Neural cell (in vitro differentiated cells): ENCODE data around the gene SLC45A1.

Experiments used
- EP300 ChIP-seq: fragments of 450-650 bp; conservative IDR thresholded peaks from 2 replicates; pipeline ENCODE4 v1.6.1; 2014; ENCODE audit warnings: antibody characterized with exemption, mild to moderate bottlenecking, moderate library complexity; ENCODE audit not compliant: poor library complexity, severe bottlenecking
- MXI1 ChIP-seq: fragments of 450-650 bp; conservative IDR thresholded peaks from 2 replicates; pipeline ENCODE4 v1.6.1; 2014; ENCODE audit warnings: antibody characterized with exemption, mild to moderate bottlenecking; ENCODE audit not compliant: poor library complexity, severe bottlenecking
- POLR2AphosphoS5 ChIP-seq: IDR thresholded peaks from 2 replicates; pipeline ENCODE4 v1.6.1; 2012
- TF ChIP-seq, protein P1 (sequence below): fragments of 450-650 bp; IDR thresholded peaks from 2 replicates; pipeline ENCODE4 v1.5.1; 2014; ENCODE audit warnings: antibody characterized with exemption, mild to moderate bottlenecking, moderate library complexity; ENCODE audit not compliant: poor library complexity, severe bottlenecking

DNA sequence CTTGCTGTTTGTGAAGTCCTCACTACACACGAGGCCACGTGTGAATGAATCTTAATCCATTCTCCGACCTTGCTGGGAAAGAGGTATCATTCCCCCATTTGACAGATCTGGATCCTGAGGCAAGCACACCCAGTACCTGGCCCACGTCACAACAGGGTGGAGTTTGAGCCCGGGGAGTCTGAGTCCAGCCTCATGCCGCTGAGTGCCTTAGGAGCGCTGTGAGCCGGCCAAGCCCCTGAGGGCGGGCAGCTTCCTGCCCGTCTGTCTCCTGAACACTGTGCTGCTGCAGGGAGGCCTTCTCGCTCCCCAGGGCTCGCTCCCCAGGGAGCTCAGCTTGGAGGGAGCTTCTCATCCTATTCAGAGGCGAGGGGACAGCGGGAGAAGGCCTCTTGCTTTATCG, 29.7 kb downstream of the SLC45A1 start:
- no peak for TF ChIP-seq POLR2AphosphoS5
- TF ChIP-seq, protein P1, sequence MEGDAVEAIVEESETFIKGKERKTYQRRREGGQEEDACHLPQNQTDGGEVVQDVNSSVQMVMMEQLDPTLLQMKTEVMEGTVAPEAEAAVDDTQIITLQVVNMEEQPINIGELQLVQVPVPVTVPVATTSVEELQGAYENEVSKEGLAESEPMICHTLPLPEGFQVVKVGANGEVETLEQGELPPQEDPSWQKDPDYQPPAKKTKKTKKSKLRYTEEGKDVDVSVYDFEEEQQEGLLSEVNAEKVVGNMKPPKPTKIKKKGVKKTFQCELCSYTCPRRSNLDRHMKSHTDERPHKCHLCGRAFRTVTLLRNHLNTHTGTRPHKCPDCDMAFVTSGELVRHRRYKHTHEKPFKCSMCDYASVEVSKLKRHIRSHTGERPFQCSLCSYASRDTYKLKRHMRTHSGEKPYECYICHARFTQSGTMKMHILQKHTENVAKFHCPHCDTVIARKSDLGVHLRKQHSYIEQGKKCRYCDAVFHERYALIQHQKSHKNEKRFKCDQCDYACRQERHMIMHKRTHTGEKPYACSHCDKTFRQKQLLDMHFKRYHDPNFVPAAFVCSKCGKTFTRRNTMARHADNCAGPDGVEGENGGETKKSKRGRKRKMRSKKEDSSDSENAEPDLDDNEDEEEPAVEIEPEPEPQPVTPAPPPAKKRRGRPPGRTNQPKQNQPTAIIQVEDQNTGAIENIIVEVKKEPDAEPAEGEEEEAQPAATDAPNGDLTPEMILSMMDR, result no peak
- TF ChIP-seq MXI1, result no peak
- no peak for TF ChIP-seq EP300
